ENCODE data around the gene SLC39A2. TPM values are rescaled to one million over a fixed set of nuclear protein-coding genes. Genes with fewer than 3 reads are reported as not detected.

The SLC39A2 gene
- total and polyA plus RNA-seq, 2 donors (not counting 3 experiments of a cell fraction or from before 2014, with no cell fraction given) = 0.06 TPM; not detected in 1

DNA sequence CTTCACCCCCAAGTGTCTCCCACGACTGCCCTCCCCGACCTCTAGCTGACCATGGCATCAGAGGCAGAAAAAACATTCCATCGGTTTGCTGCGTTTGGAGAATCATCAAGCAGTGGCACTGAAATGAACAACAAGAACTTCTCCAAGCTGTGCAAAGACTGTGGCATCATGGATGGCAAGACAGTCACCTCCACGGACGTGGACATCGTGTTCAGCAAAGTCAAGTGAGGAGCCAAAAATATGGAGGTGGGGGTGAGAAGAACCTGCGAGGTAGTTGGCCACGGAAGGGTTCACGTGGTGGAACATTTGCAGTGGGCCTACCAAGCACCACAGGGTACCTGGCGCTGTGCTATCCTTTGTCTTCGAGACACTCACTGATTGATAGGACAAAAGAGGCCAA lies 31.4 kb downstream of the SLC39A2 start:
- intact Hi-C loops (cut with micrococcal nuclease) = no loop called here
- Histone ChIP-seq H3K4me3 (replicated peaks in 1 of 3; ENCODE audit: insufficient read depth in 1 of 3, low read depth in 1 of 3, low read length in 3 of 3) (no peak overlapping the region), H4K20me1 (replicated peaks; ENCODE audit: control insufficient read depth, extremely low read depth, insufficient read depth, low read length) (no peaks in the 10 kb centered on the region), H3K27me3 (ENCODE audit: control insufficient read depth in 2 of 2, insufficient read depth in 2 of 2, low read length in 2 of 2) (peaks cover 30 to 33% of the 10 kb centered on the region in 2 experiments), H3K9ac (replicated peaks; ENCODE audit: extremely low read depth, insufficient read depth, low read length) (no peak overlapping the region), H3K9me1 (replicated peaks; ENCODE audit: control insufficient read depth, extremely low read depth, insufficient read depth, low read length) (no peaks in the 10 kb centered on the region), H3K79me2 (ENCODE audit: control insufficient read depth, insufficient read depth, low read length) (no peaks in the 10 kb centered on the region), H3K36me3 (ENCODE audit: control insufficient read depth in 2 of 2, extremely low read depth in 1 of 2, insufficient read depth in 2 of 2, low read length in 2 of 2) (no peaks in the 10 kb centered on the region), H3K4me2 (ENCODE audit: insufficient read depth, low read length) (no peak overlapping the region), H3K4me1 (ENCODE audit: control insufficient read depth, extremely low read depth, insufficient read depth, low read length) (no peaks in the 10 kb centered on the region), H3K27ac (ENCODE audit: insufficient read depth, low read depth, low read length) (no peak overlapping the region), H3K9me3 (replicated peaks; ENCODE audit: control insufficient read depth, insufficient read depth, low read length) (no peaks in the 10 kb centered on the region), H2AFZ (ENCODE audit: low read depth, low read length) (no peak overlapping the region)
- TF ChIP-seq POLR2A (IDR thresholded peaks at IDR 0.05; ENCODE audit: low read depth, low read length) = no peak
- no peak for TF ChIP-seq FOS (IDR thresholded peaks at IDR 0.05; ENCODE audit: borderline replicate concordance, insufficient read depth, low read length)
- TF ChIP-seq, protein P1, sequence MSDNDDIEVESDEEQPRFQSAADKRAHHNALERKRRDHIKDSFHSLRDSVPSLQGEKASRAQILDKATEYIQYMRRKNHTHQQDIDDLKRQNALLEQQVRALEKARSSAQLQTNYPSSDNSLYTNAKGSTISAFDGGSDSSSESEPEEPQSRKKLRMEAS (IDR thresholded peaks at IDR 0.05; ENCODE audit: insufficient read depth, insufficient read length) = no peak
- TF ChIP-seq POLR2AphosphoS5 (IDR thresholded peaks at IDR 0.05; ENCODE audit: insufficient read depth, low read depth, low read length) = no peak
- no peak for TF ChIP-seq MYC (IDR thresholded peaks at IDR 0.05; ENCODE audit: low read depth, low read length)
- no peak for TF ChIP-seq JUN (IDR thresholded peaks at IDR 0.05; ENCODE audit: borderline replicate concordance, insufficient read depth, insufficient read length, low read depth)
- TF ChIP-seq GATA2 (IDR thresholded peaks at IDR 0.05; ENCODE audit: insufficient read depth, insufficient read length, low read depth, low read length) = no peak
- no peak for TF ChIP-seq EZH2 (IDR thresholded peaks at IDR 0.05; ENCODE audit: borderline replicate concordance, low read depth, low read length, severe bottlenecking)
- TF ChIP-seq, protein P2, sequence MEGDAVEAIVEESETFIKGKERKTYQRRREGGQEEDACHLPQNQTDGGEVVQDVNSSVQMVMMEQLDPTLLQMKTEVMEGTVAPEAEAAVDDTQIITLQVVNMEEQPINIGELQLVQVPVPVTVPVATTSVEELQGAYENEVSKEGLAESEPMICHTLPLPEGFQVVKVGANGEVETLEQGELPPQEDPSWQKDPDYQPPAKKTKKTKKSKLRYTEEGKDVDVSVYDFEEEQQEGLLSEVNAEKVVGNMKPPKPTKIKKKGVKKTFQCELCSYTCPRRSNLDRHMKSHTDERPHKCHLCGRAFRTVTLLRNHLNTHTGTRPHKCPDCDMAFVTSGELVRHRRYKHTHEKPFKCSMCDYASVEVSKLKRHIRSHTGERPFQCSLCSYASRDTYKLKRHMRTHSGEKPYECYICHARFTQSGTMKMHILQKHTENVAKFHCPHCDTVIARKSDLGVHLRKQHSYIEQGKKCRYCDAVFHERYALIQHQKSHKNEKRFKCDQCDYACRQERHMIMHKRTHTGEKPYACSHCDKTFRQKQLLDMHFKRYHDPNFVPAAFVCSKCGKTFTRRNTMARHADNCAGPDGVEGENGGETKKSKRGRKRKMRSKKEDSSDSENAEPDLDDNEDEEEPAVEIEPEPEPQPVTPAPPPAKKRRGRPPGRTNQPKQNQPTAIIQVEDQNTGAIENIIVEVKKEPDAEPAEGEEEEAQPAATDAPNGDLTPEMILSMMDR (IDR thresholded peaks at IDR 0.05; ENCODE audit: extremely low read depth in 1 of 2, insufficient read depth in 1 of 2, low read depth in 1 of 2, low read length in 2 of 2) = no peak
- DNase-seq (ENCODE audit: low read depth, low spot score) (no peak), FAIRE-seq (no peak)
- BruUV-seq (replicated peaks) = no TSS peak
- dilution Hi-C loops (cut with MboI; ENCODE audit: extremely low pct_ligation_motif_present, low sequenced_read_pairs) = no loop called here
- ChIA-PET CTCF (interaction anchor here (1.2 to 10.1 kb wide), 3 partner anchors 9 to 62 kb away, joined by 3 to 86 read pairs (median 4); no protein-coding TSS in a partner anchor), POLR2A (no interaction called here)
